Retinal pigment epithelial cell (primary cell): ENCODE data around the gene NUB1.

Experiments used
- DNase-seq: peaks from one replicate; pipeline ENCODE4 v3.0.0-alpha.2; 2010; ENCODE audit warnings: low read depth
- H3K4me3 ChIP-seq: 2 replicates; pipeline ENCODE4 v1.5.1; 2011; ENCODE audit warnings: mild to moderate bottlenecking, low read length, control low read depth, moderate library complexity
- CTCF ChIP-seq: conservative IDR thresholded peaks from 2 replicates; pipeline ENCODE4 v1.5.1; 2011; ENCODE audit warnings: low read depth, low read length, control low read depth, inconsistent platforms

NUB1 gene

GRCh38 chr7:151416112-151416940 lies 74.7 kb downstream of the NUB1 start:
- TF ChIP-seq CTCF = no peak
- no peak overlapping the region for H3K4me3 ChIP-seq
- no peak for DNase-seq

DNA sequence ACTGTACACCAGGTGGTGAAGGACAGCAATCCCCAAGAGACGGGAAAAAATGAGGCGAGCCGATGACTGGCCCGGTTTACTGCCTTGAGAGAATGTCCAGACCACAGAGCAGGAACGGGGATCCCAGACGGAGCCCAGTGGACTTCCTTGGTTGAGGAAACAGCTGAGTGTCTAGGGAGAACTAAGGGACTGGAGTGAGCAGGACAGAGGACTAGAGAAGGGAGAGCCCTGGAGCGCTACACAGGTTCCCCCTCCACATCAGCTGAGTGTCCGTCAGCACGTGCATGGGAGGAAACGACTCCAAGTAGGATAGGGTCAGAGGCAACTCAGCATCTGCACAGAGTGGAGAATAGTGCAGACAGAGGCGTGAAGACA lies 75.3 kb downstream of the NUB1 start:
- H3K4me3 ChIP-seq = no peak overlapping the region
- TF ChIP-seq CTCF = no peak
- no peak for DNase-seq

DNA sequence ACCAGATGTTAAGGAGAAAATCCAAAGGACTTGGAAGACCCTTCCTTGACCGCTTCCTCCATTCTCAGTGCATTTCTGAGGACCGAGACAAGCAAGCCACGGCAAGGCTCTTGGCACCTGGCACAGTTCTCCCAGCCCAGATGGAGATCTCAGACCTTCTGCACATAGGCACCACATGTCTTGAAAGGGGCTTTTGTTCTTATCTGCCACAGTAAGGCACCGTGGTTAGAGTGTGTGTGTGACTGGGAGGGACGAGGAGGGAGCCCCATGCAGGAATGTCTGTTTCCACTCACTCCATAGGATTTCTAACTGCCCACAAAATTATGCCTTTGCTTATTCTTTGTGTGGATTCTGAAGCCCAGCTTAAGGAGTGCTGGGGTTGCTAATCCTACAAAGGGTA lies 78.5 kb downstream of the NUB1 start:
- no peak for DNase-seq
- H3K4me3 ChIP-seq = no peak overlapping the region
- TF ChIP-seq CTCF = no peak

DNA sequence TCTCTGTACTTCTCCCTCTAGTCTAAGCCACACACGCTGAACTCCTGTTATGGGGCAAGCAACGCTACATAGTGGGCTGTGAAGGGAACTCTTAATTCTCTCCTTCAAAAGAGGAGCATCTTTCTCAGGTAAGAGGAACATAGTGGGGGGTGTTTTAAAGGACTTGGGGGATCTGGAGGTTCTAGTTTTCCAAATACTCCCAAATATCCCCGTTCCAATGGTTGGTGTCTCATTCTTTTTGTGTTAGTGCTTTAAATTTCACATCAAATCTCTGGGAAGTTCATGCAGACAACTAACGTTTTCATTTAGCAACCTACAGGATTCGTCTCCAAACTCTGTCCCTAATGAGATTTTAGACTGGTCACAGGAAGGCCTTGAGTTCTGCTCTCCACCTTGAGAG lies 80.6 kb downstream of the NUB1 start:
- no peak for DNase-seq
- TF ChIP-seq CTCF = no peak
- no peak overlapping the region for H3K4me3 ChIP-seq

GRCh38 chr7:151423226-151423625 lies 81.6 kb downstream of the NUB1 start:
- H3K4me3 ChIP-seq = no peak overlapping the region
- TF ChIP-seq CTCF = no peak
- DNase-seq = no peak

DNA sequence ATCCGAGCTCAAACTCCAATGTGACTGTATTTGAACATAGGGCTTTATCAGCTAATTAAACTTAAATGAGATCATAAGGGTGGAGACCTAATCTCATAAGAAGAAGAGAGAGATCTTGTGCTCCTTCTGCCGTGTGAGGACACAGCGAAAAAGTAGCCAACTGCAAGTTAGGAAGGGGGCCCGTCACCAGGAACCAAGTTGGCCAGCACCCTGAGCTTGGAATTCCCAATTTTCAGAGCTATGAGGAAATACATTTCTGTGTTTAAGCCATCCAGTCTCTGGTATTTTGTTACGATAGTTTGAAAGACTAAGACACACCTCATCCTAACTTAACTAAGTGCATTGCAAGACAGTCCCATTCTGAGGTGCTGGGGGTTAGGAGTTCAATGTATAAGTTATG lies 82.3 kb downstream of the NUB1 start:
- H3K4me3 ChIP-seq = no peak overlapping the region
- no peak for TF ChIP-seq CTCF
- no peak for DNase-seq

DNA sequence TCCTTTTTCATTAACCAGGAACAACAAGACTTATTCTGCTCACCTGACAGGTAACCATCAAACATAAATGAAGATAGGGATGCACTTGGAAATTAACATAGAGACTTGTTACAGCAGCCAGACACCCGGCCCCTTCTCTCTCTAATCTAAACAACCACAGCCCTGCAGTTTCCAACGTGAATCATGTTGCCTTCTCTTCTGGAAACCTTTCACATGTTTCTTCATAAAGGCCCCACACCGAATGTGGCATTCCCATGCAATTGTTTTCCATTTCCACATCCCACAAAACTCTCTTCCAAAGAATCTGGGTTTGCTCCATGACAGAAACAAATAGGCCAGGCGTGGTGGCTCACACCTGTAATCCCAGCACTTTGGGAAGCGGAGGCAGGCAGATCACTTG lies 83.2 kb downstream of the NUB1 start:
- DNase-seq = no peak
- no peak for TF ChIP-seq CTCF
- H3K4me3 ChIP-seq = no peak overlapping the region
